HG03066 (cell line): Measurements from ENCODE around the gene CHCHD6.

Experiments
- ATAC-seq: cut with Tn5 transposase; IDR thresholded peaks from one replicate; pipeline ENCODE4 v1.9.1; 2021; ENCODE audit warnings: low read depth; ENCODE audit not compliant: unreplicated experiment

CHCHD6 gene

DNA sequence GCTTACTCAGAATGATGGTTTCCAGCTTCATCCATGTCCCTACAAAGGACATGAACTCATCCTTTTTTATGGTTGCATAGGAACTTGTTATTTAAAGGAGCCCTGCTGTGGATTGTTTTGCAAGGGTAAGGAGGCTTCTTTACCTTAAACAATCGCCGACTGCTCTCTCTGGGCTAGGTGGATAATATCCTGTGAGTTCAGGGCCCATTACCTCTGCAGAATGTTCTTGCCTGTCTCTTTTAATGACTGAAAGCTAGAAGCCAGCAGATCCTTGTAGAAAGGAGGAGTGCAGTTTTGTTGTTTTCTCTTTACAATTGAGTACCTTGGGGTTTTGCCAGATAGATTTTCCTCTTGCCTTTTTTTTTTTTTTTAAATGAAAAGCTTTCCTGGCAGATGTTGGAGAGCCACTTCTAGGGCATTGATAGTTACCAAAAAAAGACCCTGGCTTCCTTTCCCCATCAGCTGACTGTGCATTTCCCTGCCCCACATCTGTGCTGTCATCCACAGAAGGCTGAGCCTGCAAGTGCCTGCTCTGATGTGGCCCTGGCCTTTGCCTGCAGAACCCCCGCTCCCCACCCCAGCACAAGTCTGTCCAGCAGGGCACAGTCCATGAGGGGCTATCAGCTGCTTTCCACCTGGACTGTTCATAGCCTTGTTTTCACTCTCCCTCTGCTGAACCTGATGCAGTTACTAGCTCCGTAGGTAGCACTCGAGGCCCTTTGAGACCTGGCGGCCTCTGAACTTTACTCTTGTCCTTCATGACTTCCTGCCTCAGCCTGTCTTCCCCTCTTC is 113.1 kb downstream of the CHCHD6 start:
- no peak for ATAC-seq

DNA sequence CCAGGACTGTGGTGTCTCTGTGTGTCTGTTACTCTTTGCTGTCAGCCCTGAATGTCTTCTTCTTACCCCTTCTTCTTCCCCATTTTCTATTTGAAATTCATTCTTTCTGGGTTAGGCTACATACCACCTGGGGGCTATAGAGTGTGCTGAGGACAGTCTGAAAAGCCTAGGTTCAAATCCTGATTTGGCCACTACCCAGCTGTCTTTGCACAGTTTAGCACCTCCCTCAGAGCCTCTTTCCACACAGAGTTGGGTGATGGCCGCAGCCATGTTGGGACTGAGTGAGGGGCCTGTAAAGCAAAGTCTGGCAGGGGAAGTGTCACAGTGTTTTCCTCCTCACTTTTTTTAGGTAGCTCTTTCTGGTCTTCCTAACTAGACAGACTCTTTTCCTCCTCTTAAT is 113.7 kb downstream of the CHCHD6 start:
- ATAC-seq, result no peak

- ATAC-seq, result no peak
Observed at GRCh38 chr3:126818400-126819095, 114.5 kb downstream of the CHCHD6 start.

DNA sequence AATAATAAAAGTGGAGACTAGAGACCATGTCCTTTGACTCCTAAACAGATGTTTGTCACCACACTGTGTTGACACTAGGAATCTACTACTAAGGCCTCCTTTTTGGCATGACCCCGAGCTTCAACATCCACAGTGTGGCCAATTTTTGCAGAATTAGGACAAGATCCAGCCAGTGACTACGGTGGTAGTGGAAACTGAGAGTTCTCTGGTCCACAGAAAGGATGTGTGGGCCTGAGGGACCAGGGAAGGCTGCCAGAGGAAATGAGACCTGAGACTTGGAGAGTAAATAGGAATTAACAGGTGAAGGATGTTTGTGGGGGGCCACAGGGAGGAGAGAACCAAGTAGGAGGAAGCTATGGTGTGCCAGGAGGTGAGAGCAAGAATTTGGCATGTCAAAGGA is 122.7 kb downstream of the CHCHD6 start:
- ATAC-seq, result no peak

GRCh38 chr3:126827121-126827520 is 123.1 kb downstream of the CHCHD6 start:
- ATAC-seq, result no peak

DNA sequence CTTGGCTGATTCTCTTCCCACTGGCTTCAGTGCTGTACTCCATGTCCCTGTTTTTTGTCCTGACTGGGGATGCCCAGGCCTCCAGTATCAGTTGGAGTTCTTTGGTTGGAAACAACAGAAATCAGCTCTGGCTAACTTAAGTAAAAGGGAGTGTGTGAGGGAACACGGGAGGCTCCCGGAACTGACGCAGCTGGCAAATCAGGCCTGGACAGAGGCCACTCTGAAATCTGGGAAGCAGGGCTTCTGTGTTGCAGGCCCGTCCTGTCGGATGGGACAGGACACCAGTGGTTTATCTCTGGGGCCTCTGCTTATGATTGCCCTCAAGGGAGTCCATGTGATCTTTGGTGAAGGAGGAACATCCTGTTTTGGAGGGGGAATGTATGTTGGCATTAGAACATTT is 124.3 kb downstream of the CHCHD6 start:
- ATAC-seq, result no peak

GRCh38 chr3:126832933-126833332 is 128.9 kb downstream of the CHCHD6 start:
- ATAC-seq, result no peak

DNA sequence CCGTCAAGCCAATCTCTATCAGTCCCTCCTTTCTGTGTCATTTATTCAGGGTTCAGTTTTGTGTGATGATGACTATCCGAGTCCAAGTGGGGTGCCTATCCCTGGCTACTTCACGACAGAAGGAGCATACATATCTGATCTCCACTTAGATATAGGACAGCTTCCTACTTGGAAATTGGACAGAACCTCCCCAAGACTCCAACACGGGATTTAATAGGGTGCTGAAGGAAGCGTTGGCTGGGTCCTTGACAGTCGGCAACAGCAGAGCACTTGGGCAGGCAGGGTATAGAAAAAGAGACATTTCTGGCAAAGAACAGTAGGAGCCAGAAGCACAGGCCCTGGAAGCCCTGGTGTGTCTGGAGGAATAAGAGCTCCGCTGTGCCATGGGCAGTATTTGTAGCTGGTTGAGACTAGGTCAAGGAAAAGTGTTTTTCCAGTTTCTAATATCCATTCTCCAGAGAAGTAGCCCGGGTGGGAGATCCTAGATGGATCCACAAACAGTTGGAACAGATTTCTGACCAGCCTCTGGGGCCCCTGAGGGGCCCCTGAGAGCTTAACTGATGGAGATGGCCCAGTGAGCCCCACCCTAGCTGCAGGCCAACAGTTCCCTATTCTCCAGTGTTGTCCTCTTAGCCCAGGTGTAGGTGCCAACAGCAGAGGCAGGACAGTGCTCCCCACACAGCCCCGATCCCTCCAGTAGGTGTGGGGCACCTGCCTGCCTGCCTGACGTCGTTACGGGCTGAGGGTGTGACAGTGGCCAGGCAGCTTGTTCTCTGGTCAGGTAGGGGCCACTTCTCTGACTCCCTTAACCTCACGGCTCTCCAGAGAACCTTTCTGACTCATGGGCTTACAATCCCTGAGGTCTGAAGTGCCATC is 130.8 kb downstream of the CHCHD6 start:
- ATAC-seq, result no peak

DNA sequence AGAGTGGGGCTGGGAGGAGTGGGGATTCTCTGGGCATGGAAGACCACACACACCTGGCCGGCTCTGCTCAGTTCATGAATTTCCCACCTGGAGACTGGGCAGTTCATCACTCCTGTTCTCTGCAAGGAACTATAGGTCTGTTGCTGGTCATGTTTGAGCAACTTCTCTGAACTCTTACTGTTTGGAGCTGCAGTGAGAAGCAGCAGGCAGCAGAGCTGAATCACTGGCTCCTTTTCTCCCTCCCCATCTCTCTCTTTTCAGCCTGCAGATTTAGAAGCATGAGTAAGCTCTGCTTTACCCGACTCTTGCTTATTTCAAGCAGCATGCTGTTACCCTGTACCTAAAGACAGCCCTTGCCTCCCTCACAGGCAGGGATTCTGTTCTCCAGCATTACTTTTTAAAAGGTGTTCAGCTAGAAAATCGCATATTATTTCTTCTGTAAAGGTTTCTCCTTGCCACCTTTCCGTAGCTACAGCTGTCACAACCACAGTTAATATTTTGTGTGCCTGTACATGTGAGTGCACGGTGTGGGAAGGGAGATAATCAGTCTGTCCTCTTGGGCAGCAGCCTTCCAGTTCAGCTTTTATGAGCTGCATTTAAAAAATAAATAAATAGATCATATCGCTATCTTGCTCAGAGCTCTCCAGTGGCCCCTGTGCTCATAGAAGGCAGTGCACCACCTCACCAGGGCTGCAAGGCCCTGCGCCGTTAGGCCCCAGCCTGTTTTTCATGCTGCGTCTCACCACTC is 131.6 kb downstream of the CHCHD6 start:
- no peak for ATAC-seq

- ATAC-seq, result no peak
Observed at GRCh38 chr3:126836220-126836860, 132.3 kb downstream of the CHCHD6 start.

- ATAC-seq, result no peak
Observed at GRCh38 chr3:126837773-126838172, 133.7 kb downstream of the CHCHD6 start.

DNA sequence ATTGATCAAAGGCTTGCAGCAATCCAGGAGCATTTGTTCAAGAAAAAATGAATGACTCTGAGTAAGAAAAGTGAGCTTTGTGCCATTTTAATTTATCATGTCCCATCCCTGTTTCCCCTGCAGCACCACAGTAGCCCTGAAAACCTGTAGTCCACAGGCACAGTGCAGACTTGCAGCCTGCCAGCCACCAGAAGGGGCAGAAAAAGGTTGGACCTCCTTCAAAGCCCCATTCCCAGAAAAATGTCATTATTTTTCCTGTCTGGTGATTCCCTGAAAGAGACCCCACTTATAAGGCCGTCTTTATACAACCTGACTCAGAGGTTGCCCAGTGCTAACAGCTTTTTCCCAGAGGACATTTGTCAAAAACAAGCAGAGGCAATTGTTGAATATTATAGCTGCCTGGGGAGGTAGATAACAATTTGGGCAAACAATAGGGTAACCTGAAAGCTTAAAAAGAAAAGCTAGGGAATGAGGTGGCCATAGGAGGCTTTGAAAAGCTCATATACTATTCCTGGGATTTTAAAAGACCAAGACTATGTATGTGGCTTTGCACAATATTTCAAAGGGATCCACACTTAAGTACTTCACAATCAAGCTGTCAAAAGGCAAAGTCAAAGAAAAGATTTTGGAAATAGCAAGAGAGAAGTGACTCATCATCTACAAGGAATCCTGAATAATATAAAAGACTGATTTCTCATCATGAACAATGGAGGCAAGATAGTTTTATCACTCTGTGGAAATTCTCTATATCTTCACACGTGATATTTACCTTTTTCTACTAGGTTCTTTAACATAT is 142.1 kb downstream of the CHCHD6 start:
- no peak for ATAC-seq

- ATAC-seq, result no peak
Observed at GRCh38 chr3:126847061-126847460, 143.0 kb downstream of the CHCHD6 start.

DNA sequence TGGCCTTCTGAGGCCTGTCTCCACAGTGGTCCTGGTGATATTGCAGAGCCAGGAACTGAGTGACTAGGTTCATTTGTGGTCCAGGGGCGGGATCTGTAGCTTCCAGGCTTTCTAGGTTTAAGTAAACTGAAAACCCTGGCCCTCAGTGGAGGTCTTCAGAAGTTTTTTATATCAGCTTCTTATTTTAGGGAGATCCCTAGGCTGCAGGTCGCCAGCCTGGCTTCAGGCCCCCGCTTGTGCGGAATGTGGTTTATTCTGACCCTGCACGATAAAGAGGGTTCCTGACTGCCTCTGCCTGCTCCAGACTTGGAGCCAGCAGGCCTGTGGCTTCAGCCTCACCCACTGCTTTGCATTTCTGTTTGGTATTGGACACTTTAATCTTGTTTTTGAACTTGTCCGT is 145.0 kb downstream of the CHCHD6 start:
- ATAC-seq, result no peak

GRCh38 chr3:126849768-126850167 is 145.7 kb downstream of the CHCHD6 start:
- ATAC-seq, result no peak

- ATAC-seq, result no peak
Observed at GRCh38 chr3:126850370-126851085, 146.5 kb downstream of the CHCHD6 start.

GRCh38 chr3:126851382-126851781 is 147.3 kb downstream of the CHCHD6 start:
- no peak for ATAC-seq

DNA sequence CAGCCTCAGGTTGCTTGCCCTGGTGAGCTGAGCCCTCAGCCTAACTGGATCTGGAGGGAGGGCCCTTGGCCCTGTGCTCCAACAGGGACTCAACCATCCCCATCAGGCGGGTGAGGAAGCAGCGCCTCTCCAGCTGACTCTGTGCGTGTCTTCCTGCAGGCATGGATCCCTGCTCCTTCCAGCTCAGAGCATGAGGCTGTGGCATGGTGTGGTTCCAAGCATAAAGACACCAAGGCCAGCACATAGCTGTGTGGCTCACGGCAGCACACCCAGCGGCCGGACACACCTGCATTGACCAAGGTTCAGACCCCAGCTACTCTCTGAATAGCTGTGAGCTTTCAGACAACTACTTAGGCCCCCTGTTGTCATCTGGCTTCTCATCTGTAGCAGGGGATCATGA is 147.9 kb downstream of the CHCHD6 start:
- no peak for ATAC-seq

- ATAC-seq, result no peak
Observed at GRCh38 chr3:126852511-126852910, 148.5 kb downstream of the CHCHD6 start.
